ENCODE data around the gene TMEM37.

The TMEM37 gene

DNA sequence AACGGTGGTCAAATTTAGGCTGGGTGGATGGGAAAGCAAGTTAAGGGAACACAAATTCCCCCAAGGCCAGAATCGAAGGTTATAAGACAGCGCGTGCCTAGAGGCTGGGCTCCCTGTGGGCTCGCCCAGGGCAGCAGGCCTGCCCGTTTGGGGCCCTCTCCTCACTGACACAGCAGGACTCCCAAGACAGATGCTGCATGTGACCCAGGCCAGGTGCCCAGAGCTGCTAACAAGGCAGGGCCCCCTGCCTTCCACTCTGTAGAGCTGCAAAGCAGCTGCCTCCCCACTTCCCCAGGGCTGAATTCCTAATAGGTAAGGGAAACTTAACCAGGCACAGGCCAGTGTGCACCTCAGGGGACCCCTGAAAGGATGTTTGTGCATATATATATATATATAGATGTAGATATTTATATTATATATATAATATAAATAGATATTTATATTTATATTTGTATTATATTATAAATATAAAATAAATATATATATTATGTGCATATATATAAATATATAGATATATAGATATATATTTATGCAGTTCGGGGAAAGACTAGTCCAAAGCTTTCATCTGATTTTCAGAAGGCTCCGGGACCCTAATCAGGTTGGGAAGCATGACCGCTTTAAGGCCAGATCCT lies 43.7 kb downstream of the TMEM37 start:
- in situ Hi-C loops (cut with HindIII; ENCODE audit: low sequenced_read_pairs) = loop anchor here (5.0 to 10.0 kb wide), 3 partner anchors 48 to 81 kb away; partner anchors contain the start of gene CFAP221

- in situ Hi-C loops (cut with HindIII; ENCODE audit: low sequenced_read_pairs) = loop anchor here (5.0 to 10.0 kb wide), 3 partner anchors 49 to 81 kb away; partner anchors contain the start of gene CFAP221
These were observed 44.2 kb downstream of the TMEM37 start for GRCh38 chr2:119475857-119476244.

DNA sequence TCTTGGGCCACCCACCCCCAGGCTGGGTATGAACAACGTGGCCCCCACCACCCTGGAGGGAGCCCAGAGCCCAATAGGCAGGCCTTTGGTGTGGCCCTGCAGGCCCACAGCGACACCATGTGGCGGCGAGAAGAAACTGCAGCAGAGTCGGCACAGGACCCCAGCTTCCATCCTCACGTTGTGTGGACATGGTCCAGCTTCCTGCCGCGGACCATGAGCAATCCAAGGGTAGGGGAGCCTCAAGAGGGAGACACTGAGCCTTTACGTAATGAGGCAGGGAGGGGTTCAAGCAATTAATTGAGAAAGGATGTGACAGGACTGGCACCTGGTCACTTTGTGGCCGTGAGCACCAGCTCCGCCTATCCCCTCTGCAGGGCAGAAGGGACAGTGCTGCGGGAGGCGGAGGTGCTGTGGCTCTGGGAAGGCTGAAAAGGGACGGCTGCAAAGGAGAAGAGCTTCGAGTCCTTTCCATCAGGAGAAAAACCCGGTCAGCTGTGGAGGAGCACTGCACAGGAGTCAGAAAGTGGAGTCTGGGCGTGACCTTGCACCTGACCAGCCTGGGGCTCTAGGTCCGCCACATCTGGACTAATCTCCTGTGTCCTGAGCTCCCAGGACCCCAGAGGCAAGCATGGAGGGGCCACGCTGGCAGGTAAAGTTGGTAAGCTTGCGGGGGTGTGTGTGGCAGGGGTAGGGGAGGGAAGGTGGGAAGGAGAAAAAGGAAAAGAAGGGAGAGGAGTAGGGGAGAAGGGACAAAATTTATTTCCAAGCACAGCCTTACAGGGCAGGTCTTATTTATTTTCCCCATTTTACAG lies 44.9 kb downstream of the TMEM37 start:
- in situ Hi-C loops (cut with HindIII; ENCODE audit: low sequenced_read_pairs) = loop anchor here (5.0 to 10.0 kb wide), 3 partner anchors 49 to 82 kb away; partner anchors contain the start of gene CFAP221

DNA sequence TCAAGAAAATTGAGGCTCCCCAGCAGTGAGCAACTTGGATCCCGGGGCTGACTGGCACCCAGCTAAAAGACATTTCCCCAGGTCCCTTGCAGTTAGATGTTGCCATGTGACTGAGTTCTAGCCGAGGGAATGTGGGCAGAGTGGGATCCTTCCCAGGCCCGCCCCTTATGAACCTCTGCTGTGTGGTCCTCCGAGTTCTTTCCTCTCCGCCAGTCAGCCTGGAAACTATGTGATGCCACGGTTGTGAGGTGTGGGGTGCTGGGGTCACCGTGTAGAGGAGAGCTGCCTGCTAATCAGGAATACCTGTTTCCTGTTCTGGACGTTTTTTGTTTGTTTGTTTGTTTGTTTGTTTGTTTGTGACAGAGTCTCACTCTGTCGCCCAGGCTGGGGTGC lies 45.5 kb downstream of the TMEM37 start:
- in situ Hi-C loops (cut with HindIII; ENCODE audit: low sequenced_read_pairs) = loop anchor here (5.0 to 10.0 kb wide), 3 partner anchors 50 to 82 kb away; partner anchors contain the start of gene CFAP221

- in situ Hi-C loops (cut with HindIII; ENCODE audit: low sequenced_read_pairs) = loop anchor here (5.0 to 10.0 kb wide), 3 partner anchors 51 to 84 kb away; partner anchors contain the start of gene CFAP221
These were observed 46.7 kb downstream of the TMEM37 start for GRCh38 chr2:119478188-119478977.

DNA sequence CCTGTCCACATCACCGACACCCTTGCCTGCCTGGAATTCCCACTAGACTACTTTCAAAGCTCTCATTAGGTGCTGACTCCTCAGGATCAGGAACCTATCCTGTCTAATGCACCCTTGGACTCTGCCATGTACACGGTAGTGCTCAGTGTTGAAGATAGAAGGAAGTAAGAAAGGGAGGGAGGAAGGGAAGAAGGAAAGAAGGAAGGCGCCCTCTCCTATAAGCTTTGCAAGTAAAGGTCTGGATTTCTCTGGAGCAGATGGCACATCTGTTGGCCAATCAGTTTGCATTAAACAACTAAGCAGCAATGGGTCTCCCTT lies 47.3 kb downstream of the TMEM37 start:
- in situ Hi-C loops (cut with HindIII; ENCODE audit: low sequenced_read_pairs) = loop anchor here (5.0 to 10.0 kb wide), 3 partner anchors 52 to 84 kb away; partner anchors contain the start of gene CFAP221

DNA sequence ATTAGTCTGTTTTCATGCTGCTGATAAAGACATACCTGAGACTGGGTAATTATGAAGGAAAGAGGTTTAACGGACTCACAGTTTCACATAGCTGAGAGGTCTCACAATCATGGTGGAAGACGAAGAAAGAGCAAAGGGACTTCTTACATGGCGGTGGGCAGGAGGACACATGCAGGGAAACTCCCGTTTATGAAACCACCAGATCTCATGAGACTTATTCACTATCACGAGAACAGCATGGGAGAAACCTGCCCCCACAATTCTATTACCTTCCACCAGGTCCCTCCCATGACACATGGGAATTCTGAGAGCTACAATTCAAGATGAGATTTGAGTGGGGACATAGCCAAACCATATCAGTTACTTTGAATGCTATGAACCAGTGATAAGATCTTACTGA lies 48.5 kb downstream of the TMEM37 start:
- in situ Hi-C loops (cut with HindIII; ENCODE audit: low sequenced_read_pairs) = no loop called here

GRCh38 chr2:119480718-119481142 lies 49.1 kb downstream of the TMEM37 start:
- in situ Hi-C loops (cut with HindIII; ENCODE audit: low sequenced_read_pairs) = no loop called here

DNA sequence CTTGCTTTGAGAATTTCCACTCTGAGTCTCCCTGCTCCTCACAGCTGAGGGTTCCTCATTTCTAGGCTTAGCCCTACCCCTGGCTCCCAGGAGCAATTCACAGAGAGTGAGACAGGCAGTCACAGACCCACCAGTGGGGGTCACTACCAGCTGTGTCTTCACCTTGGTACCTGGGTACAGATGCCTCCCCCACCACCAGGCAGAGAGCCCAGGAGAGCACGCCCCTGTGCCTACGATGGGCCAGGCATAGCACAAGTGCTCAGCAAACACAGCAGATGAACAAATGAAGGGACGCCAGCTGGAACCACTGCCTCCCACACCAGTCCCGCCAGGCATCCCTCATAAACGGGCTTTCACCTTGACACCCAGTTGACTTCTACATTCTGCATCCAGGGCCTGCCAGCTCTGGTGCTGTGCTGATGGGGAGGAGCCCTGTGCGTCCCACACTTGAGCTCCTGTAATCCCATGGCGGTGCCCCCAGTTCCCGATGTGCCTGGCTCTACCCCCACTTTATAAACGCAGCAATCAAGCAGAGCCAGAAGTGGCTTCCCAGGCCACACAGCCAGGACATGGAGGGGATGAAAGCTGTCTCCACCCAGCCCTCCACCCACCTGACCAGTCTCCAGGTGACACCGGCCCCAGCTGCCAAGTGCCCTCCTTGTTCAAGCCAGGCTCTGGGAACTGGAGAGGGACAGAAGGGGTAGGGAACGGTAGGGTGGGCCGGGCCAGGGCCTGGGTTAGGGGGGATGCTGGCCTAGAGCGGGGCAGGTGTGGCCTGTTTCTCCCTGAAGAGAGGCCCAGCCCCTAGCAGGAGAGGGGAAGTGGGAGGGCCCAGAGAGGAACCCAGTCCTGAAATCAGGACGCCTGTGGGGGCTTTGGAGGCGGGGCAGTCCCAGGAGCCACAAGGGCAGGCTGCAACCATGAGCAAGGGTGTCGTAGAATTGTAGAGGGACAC lies 50.1 kb downstream of the TMEM37 start:
- in situ Hi-C loops (cut with HindIII; ENCODE audit: low sequenced_read_pairs) = no loop called here

DNA sequence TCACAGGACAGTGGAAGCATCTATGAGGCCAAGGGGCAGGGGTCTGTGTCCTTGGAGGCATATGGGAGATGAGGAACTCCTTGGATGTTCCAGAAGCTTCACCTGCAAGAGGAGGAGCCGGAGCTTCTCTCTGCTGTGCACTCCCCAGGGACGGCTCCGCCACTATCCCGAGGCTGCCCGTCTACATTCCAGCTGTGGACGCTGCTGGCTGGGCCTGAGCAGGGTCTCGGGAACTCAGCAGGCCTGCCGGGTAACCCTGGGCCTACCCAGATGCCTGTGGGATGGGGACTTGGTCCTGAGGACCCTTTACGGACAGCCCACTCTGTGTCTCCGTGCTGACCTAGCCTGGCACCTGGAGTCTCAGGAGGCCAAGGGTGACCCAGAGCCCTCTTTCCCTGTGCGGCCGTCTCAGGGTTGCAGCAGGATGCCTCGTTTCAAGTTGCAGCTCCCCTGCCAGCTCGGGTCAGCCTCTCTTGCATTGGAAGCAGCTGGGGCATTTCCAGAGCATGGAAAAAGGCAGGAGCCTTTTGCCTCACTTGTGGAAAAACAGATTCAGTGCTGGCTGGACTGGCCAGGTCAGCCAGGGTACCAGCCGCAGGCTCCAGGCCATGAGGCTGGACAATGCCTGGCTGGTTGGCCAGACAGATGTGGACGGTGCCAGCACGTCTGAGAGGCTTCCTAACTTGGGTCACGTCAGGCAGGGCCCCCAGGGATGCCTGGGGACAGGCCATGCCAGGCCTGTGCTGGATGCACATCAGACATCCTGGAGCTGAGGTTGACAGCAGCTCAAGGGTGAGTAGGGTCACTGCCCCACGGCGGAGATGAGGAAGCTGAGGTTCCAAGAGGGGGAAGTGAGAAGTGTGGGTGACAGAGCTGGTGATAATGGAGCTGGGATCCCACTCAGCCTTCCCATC lies 51.1 kb downstream of the TMEM37 start:
- in situ Hi-C loops (cut with HindIII; ENCODE audit: low sequenced_read_pairs) = no loop called here

- in situ Hi-C loops (cut with HindIII; ENCODE audit: low sequenced_read_pairs) = no loop called here
These were observed 51.7 kb downstream of the TMEM37 start for GRCh38 chr2:119483395-119483753.

- in situ Hi-C loops (cut with HindIII; ENCODE audit: low sequenced_read_pairs) = no loop called here
These were observed 52.5 kb downstream of the TMEM37 start for GRCh38 chr2:119483896-119484718.

GRCh38 chr2:119484834-119485233 lies 53.2 kb downstream of the TMEM37 start:
- in situ Hi-C loops (cut with HindIII; ENCODE audit: low sequenced_read_pairs) = no loop called here

DNA sequence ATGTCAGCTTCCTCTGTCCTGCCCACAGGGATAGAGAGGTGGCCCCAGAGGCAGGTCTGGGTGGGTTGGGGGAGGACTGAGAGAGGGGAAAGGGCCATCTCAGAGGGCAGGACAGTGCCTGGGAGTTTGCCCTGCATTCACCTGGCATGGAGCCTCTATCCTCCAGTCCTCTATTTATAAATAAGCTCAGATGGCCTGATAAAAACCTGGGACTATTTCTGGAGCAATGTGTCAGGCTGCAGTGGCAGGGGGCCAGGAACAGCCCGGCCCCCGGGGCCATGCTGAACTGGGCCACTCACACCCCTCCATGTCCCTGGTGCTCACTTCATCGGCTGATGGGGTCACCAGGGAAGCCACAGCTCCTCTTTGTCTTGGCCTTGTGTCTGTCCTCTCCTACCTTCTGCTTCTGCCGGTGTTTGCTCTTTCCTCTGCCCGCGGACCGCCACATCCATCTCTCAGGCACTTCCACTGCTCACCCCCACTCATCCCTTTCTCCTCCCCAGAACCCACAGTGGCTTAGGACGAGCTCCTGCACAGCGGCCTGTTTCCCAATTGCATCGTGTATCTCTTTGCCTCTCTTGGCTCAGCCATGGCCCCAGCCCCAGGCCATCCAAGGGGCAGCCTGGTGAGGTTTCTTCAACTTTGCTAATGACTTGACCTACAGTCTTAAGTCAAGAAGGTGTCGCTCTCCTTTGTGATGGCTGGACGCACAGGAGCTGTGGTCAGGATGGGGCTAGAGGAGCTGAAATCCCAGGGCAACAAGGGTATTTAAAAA lies 53.9 kb downstream of the TMEM37 start:
- in situ Hi-C loops (cut with HindIII; ENCODE audit: low sequenced_read_pairs) = no loop called here

DNA sequence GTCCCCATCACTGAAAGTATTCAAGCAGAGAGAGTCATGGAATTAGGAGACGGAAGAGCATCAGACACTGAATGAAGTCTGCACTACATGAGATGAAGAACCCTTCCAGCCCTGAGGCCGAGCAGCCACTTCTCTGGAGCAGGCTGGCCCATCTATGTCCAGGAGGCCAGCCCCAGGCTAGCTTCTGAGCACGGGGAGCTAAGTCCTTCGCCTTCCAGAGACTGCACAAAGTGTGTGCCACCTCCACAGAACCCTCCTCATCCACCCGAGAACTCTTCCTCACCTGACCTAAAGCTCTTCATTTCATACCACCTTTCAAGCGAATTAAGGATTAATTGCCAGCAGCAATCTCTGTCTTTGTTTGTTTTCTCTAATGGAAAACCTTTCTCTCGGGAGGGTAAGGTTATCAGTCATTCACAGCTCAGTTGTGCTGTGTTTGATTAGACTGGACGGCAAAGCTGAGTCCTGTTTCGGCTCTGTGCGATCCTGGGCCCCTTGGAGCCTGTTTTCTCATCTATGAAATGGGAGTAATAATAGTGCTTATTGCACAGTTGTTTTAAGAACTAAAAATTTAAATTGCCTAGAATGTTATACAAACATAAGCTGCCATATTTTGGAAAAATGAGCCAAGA lies 54.7 kb downstream of the TMEM37 start:
- in situ Hi-C loops (cut with HindIII; ENCODE audit: low sequenced_read_pairs) = no loop called here

GRCh38 chr2:119486886-119487285 lies 55.2 kb downstream of the TMEM37 start:
- in situ Hi-C loops (cut with HindIII; ENCODE audit: low sequenced_read_pairs) = no loop called here

Data from endothelial cell of hepatic sinusoid (primary cell).